Suppressor macrophage (primary cell): ENCODE results near the gene KCTD5.
"Not testable (repeated sequence)": the region's sequence is repeated elsewhere in the genome, so short reads cannot be mapped to it uniquely, and the experiment has no call there.

Experiments
- DNase-seq, 4 experiments: peaks; one replicate each; pipeline ENCODE4 v3.0.0-alpha.2; 2020 to 2022

The KCTD5 gene

DNA sequence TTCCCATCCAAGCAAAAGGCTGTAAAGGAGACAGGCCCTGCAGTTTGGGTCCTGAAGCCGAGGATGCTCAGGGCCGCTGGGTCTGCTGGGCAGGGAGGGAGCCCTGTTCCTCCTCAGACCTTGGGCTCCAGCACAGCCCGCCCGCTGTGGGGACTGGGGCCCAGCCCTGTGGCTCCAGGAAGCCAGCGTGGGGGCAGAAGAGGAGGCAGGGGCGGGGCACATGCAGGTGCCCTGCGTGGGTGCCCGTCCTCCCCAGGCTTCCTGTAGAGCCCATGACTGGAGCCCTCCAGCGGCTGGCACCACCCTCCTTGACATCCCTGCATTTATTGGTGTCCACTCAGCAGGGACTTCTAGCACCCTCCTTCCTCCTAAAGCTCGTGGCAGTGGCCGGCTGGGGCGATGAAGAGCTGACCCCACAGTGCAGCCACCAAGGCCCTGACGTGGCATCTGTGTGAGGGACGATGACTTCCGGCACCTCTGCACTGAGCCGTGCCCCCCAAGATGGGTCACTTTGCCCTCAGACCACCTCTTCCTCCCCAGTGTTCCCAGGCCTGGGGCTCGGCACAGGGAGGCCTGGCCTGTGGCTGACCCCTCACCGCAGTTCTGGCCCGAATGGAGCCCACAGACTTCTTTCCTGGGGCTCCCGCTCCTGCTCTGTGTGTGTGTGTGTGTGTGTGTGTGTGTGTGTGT lies 27.8 kb downstream of the KCTD5 start:
- DNase-seq, result no peak

GRCh38 chr16:2710711-2711231 lies 28.4 kb downstream of the KCTD5 start:
- DNase-seq, result no peak

GRCh38 chr16:2711370-2712062 lies 29.2 kb downstream of the KCTD5 start:
- DNase-seq, result no peak

- no peak for DNase-seq
Measured at GRCh38 chr16:2712063-2712441, 29.7 kb downstream of the KCTD5 start.

DNA sequence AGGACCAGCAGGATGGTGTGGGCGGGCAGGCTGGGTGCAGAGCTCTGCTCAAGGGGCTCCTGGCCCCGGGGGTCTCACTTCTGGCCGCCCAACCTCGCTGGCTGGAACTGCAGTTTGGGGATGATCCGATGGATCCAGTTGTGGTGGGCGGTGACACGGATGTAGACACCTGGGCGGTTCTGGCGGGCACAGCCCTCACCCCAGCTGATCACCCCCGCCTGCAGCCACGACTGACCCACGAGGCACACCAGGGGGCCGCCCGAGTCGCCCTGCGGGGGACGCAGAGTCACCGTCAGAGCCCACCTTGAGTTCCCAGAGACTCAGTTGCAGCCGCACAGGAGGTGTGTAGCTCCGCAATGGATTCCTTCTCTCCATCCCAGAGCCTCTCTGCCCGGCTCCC lies 30.2 kb downstream of the KCTD5 start:
- DNase-seq, result no peak

GRCh38 chr16:2713523-2713922 lies 31.2 kb downstream of the KCTD5 start:
- DNase-seq, result peak in 3 of 4 experiments; percentile 15 to 21 (median 21)

DNA sequence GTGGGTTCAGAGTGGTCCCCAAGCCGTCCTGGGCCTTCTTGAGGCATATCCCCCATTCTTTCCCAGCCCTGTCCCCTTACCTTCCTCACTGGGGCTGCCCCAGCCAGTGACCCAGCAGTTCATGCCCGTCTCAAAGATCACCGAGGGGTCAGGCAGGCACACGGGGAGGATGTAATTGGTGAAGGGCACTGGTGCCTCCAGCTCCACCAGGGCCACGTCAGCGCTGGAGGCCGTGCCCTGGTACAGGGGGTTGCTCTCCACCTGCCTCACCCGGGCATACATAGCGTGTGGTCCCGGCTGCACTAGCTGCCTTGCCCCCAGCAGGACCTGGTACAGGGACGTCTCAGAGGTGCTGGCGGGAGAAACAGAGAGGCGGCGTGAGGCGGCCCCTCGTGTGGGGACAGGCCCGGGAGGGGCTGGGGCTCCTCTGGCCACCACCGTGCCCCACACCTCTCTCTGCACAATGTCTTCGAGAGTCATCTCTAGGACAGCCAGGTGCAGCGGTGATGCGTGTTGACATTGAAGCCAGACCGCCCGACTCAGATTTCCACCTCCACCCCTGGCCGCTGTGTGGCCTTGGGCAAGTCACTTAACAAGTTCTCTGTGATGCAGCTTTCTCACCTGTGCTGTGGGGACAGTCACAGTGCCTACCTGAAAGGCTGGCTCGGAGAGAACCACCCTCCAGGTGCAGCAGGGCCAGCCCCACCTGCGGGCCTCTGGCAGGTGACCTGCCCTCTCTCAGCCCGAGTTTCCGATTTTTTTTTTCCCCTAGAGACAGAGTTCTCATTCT lies 31.9 kb downstream of the KCTD5 start:
- DNase-seq, result no peak

DNA sequence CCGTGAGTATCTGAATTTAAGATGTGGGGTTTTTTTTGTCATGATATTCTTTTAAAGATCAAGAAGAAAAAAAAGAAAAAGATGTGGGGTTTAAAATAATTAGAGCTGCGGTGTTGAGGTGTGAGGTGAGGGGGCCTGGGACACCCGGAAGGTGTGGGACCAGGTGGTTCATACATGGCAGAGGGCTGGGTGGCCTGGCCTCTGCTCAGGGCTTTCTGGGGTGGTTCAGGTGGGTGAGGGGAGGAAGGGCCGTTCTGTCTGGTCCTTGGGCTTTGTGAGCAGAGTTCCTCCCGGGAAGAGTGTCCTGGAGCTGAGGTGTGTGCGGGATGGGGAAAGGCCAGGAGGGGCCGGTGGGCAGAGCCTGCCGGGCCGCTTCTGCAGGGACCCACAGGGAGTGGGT lies 32.7 kb downstream of the KCTD5 start:
- DNase-seq, result no peak

DNA sequence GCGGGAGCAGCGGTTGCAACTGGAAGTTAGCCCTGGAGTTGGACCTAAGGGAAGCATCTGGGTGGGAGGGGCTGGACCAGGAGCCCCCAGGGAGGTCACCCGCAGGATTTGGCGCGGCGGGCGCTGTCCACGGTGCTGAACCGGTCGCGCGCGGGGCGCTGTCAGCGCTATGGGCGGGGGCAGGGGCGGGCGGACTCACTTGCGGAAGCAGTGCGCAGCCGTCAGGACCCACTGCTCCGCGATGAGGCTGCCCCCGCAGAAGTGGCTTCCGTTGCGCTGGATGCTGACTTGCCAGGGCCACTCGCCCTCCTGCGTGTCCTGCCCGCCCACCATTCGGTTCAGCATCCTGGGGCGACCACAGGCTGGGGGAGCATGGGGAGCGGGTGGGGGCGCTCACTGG lies 33.2 kb downstream of the KCTD5 start:
- peak; percentile 79 to 92 (median 88) for DNase-seq

- DNase-seq, result no peak
Measured at GRCh38 chr16:2715966-2716885, 33.9 kb downstream of the KCTD5 start.

DNA sequence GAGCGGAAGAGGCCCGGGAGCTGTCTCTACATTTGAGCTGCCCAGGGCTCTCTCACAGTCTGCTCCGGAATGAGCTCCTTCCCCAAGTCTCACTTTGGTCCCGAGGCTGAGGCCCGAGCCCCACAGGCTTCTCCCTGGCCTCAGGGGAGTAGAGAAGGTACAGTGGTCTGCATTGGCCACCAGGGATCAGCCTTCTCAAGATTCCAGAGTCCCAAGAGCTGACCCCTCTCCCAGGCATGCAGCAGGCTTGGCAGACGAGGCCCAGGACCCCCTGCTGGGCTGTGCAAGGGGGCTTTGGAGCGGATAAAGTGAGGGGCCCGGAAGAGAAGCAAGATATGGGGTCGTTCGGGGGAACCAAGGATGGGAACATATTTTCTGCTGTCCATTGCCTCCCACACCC lies 34.6 kb downstream of the KCTD5 start:
- no peak for DNase-seq

GRCh38 chr16:2717383-2718263 lies 35.3 kb downstream of the KCTD5 start:
- no peak for DNase-seq

- DNase-seq, result no peak
Measured at GRCh38 chr16:2719328-2720063, 37.2 kb downstream of the KCTD5 start.

GRCh38 chr16:2720064-2720457 lies 37.7 kb downstream of the KCTD5 start, which contains the start of gene PRSS27:
Gene PRSS27 (minus strand): TSS chr16:2720224. CDS start chr16:2720160, 64 bp downstream.
- no peak for DNase-seq

DNA sequence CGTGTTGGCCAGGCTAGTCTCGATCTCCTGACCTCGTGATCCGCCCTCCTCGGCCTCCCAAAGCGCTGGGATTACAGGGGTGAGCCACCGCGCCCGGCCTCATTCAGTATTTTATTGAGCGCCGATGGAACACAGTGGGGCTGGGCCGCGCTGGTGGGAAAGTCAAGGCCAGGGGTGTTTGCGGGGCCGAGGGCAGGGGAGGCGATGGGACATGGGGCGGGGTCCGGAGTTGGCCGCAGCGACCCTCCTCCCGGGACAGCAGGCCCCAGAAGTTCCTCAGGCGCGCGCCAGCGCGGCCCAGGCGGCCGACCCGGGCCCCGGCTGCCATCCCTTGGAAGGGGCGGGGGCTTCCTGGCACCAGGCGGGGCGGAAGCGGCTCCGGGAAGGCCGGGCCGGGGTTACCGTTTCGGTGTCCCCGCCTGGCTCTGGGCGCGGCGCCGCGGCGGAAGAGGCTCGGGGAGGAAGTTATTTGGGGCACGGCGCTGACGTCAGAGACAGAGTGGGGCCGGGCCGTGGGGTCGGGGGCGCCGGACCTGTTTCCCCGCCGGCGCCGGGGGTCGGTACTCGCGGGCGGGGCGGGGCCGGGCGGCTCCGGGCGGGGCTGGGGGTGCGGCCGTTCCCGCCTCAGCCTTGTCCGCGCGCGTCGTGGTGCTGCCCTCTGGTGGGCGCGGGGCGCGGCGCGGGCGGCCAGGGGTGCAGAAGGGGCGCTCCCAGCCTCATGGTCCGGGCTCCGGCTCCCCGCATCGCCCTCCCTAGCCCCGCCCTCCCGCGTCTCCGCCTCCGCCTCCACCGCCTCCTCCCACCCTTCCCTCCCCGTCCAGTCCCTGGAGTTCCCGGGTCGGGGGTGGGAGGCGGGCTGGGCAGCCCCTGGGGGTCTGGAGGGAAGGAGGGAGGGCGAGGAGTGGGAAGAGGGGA lies 38.7 kb downstream of the KCTD5 start:
- DNase-seq, result peak; percentile 89 to 95 (median 93)

DNA sequence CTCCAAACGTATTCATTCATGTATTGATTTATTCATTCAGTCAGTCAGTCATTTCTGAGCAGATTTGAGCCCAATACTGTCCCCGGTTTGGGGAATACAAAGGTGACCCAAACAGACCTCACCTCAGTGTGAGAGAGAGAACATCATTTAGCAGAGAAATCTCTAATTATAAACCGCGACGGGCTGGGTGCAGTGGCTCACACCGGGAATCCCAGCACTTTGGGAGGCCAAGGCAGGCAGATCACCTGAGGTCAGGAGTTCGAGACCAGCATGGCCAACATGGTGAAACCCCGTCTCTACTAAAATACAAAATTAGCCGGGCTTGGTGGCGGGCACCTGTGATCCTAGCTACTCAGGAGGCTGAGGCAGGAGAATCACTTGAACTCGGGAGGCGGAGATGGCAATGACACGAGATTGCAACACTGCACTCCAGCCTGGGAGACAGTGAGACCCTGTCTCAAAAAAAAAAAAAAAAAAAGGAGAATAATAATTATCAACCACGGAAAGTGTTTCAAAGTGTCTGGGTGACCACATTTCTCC lies 39.4 kb downstream of the KCTD5 start:
- DNase-seq, result not testable (repeated sequence)

DNA sequence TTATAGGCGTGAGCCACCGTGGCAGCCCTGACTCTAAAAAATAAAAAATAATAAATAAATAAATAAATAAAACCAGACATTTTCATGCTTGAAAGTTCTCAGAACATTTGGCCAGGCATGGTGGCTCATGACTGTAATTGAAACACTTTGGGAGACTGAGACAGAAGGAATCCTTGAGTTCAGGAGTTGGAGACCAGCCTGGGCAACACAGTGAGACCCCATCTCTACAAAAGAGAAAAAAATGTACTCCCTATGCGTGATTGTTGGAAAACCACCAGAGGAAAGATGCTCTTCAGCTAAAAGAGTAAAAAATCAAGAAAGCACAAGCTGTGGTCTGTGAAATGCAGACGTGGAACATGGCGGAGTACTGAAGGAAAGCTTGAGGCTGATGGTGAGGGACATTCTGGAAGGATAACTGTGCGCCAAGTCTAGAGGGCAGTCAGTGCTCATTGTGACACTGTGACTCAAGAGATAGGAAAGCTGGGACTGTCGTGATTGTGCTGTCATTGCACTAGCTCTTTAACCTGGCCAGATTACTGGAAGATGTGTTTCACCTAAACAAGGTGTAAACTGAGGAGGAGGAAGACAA lies 41.9 kb downstream of the KCTD5 start:
- DNase-seq, result no peak

DNA sequence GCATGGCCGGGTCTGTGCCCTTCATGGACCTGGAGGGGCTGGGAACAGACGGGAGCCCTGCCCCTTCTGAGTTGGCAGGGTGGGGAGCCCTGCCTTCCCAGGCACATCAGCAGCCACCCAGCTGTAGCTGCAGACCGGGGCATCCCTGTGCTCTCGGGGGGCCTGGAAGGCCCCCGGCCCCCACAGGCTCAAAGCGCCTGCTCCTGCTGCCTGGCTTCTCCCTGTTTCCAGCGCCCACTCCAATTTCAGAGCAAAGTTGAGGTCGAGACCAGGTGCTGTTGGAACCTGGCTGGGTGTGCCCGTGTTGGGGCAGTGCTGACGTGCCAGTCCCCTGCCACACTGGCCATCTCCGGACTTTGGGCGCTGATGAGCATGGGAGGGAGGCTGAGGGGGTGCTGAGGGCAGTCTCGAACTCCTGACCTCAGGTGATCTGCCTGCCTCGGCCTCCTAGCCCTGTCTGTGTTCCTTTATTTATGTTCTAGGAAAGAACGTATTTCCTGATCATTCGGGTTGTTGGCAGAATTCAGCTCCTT lies 42.6 kb downstream of the KCTD5 start:
- DNase-seq, result no peak
